DLD1 (cell line): ENCODE data around the gene RBM17.
"Not testable (repeated sequence)": the region's sequence is repeated elsewhere in the genome, so short reads cannot be mapped to it uniquely, and the experiment has no call there.

Source experiments
- in situ Hi-C: cut with HindIII; loops from 2 replicates; pipeline ENCODE4 v1.10.0; 2017; ENCODE audit warnings: low sequenced_read_pairs

The RBM17 gene

GRCh38 chr10:6056411-6057135 lies 32.3 kb upstream of the RBM17 start:
- in situ Hi-C loops = no loop called here

- in situ Hi-C loops = no loop called here
Observed at GRCh38 chr10:6058682-6059475, 30.0 kb upstream of the RBM17 start.

GRCh38 chr10:6059506-6059905 lies 29.3 kb upstream of the RBM17 start:
- in situ Hi-C loops = no loop called here

- in situ Hi-C loops = no loop called here
Observed at GRCh38 chr10:6061056-6061455, 27.8 kb upstream of the RBM17 start.

GRCh38 chr10:6062101-6062771 lies 26.6 kb upstream of the RBM17 start, which contains the start of gene IL2RA:
Gene IL2RA (minus strand): TSS chr10:6062367. CDS start chr10:6062151, 216 bp downstream.
- in situ Hi-C loops = no loop called here

- in situ Hi-C loops = no loop called here
Observed at GRCh38 chr10:6064119-6064518, 24.7 kb upstream of the RBM17 start.

GRCh38 chr10:6064726-6065125 lies 24.1 kb upstream of the RBM17 start:
- in situ Hi-C loops = not testable (repeated sequence)

GRCh38 chr10:6065406-6065805 lies 23.4 kb upstream of the RBM17 start:
- in situ Hi-C loops = no loop called here

- in situ Hi-C loops = no loop called here
Observed at GRCh38 chr10:6065835-6066234, 23.0 kb upstream of the RBM17 start.

GRCh38 chr10:6067457-6067856 lies 21.4 kb upstream of the RBM17 start:
- in situ Hi-C loops = no loop called here

- in situ Hi-C loops = no loop called here
Observed at GRCh38 chr10:6068006-6068405, 20.8 kb upstream of the RBM17 start.

- in situ Hi-C loops = no loop called here
Observed at GRCh38 chr10:6068422-6068821, 20.4 kb upstream of the RBM17 start.

GRCh38 chr10:6069081-6069931 lies 19.5 kb upstream of the RBM17 start:
- in situ Hi-C loops = no loop called here

GRCh38 chr10:6070660-6071059 lies 18.2 kb upstream of the RBM17 start:
- in situ Hi-C loops = no loop called here

- in situ Hi-C loops = no loop called here
Observed at GRCh38 chr10:6071181-6072175, 17.4 kb upstream of the RBM17 start.

- in situ Hi-C loops = no loop called here
Observed at GRCh38 chr10:6072215-6072934, 16.5 kb upstream of the RBM17 start.

GRCh38 chr10:6074489-6075301 lies 14.1 kb upstream of the RBM17 start:
- in situ Hi-C loops = no loop called here

- in situ Hi-C loops = no loop called here
Observed at GRCh38 chr10:6077071-6077675, 11.7 kb upstream of the RBM17 start.
